T1000 (cell line): Measurements from ENCODE around the gene SAMD4B.

Experiments
- DNase-seq: peaks from one replicate; lab custom pipeline; 2025; ENCODE audit warnings: mixed read lengths; lab: John Stamatoyannopoulos, UW

The SAMD4B gene

GRCh38 chr19:39409208-39410016 is 67.2 kb downstream of the SAMD4B start:
- DNase-seq = peak; percentile 33

DNA sequence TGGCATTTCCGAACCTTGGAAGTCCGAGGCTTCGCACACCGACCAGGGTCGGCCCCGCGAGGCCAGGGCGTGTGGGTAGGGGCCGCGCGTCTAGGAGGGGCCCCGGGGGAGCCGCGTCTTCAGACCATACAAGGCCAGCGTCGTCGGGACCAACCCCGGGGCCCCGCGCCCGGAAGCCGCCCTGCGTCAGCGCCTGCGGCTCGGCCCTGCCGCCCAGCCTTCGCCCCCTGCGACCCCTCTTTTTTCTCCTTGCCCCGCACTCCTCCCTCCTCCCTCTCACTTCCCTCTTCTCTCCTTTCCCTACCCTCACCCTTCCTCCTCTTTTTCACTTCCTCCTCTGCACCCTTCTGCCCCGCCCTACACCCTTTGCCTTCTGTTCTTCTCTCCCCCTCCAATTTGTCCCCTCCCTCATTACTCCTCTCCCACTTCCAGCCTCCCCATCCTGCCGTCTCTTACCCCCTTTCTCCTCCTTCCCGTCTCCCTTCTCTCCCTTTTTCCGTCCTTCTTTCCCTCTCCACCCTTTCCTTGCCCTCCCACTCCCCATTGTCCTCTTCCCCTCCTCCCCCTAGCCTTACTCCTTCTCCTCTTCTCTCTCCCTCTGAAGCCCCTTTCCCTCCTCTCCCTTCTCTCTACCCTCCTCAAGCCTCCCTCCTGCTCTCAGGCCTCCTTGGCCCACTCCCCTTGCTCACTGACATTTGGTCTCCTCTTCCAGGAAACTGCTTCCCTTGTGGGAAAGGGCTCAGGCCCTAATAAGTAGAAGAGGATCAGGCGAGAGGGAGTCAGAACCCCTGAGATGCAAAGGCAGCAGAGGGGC is 68.0 kb downstream of the SAMD4B start:
- DNase-seq = peak; percentile 31

DNA sequence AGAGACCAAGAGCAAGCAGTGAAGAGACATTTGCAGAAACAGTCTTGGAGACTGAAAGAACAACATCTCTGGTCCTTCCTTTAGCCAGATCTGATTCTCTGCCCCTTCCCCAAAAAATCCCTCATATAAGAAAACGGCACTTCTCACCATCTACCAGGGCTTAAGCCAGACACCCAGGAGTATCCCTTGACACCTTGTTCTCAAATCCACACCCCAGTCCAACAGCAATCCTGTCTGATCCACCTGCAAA is 68.5 kb downstream of the SAMD4B start:
- DNase-seq = no peak

GRCh38 chr19:39411081-39411831 is 69.0 kb downstream of the SAMD4B start:
- no peak for DNase-seq

GRCh38 chr19:39411832-39412099 is 69.5 kb downstream of the SAMD4B start:
- peak; percentile 91 for DNase-seq

DNA sequence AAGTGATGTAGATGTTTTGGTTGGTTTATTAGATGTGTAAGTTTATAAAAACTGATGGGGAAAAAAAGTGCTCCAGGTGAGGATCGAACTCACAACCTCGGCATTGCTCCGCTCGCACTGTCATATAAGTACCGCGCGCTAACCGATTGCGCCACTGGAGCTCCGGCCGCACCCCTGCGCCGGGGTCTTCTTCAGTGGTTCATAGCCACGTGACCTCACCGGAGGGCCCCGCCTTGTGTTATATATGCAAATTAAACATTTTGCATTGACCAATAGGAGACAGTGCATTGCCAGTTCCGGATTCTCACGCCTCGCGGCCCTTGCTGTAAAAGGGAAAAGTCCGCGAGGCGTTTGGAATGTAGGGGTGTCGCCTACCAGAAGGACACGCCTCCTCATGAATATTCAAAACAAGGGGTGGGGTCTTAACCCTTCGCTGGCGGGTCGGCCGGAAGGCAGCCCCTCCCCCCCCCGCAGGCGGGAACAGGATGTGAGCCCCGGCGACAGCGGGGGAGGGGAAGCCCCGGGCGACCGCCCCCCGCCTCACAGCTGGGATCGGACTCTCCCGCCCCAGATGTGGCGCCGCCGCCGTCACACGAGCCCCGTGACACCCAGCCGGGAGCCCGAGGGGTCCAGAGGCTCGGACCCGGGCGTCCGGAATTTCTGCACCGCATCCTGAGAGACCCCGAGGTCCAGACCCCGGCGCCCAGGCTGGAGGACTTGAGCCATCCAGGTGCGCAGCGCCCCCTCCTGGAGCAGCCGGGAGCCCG is 70.1 kb downstream of the SAMD4B start, which contains the start of gene PLEKHG2:
Gene PLEKHG2, plus strand, starts transcription at position 570 of the 767 bp plus-strand sequence. CDS start 1,418 bp downstream, outside the sequence.
- DNase-seq = peak; percentile 98

GRCh38 chr19:39412867-39413271 is 70.6 kb downstream of the SAMD4B start:
- DNase-seq = no peak

GRCh38 chr19:39413272-39413910 is 71.2 kb downstream of the SAMD4B start:
- peak; percentile 46 for DNase-seq

GRCh38 chr19:39413911-39414608 is 71.8 kb downstream of the SAMD4B start:
- no peak for DNase-seq

- DNase-seq = no peak
Observed at GRCh38 chr19:39415111-39416046, 73.2 kb downstream of the SAMD4B start.

DNA sequence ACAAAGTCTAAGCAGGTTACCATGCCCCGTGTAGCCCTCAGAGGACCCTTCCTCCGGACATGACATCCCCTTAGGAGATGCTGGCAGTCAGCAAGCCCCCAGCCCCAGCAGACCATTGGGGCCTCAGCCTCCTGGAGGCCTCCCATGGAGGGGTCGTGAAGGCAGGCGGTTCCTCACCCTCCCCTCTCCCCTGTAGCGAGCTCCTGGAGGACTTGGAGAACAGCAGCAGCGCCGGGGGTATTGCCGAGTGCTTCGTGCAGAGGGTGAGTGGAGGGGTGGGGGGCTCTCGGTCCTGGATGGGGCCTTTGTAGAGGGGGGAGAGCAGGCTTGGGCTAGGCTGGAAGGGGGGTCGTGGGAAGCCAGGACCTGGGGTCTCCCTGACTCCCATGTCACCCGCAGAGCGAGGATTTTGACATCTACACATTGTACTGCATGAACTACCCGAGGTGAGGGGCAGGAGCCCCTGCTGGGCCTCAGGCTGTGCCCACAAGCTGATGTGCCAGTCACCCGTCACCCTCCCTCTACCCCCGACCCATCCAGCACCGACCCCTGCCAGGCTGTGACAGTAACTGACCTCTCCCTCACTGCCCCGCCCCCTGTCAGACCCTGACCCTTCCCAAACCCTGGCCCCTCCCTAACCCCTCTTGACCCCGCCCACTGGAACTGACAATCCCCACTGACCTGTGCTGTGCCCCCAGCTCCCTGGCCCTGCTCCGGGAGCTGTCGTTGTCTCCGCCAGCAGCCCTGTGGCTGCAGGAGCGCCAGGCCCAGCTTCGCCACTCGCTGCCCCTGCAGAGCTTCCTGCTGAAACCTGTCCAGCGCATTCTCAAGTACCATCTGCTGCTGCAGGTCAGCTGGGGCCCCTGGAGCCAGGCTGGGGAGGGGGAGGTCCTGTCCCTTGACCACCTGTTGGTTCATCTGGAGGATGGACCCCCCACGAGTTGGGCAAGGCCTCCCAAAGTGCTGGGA is 74.2 kb downstream of the SAMD4B start:
- DNase-seq = no peak

DNA sequence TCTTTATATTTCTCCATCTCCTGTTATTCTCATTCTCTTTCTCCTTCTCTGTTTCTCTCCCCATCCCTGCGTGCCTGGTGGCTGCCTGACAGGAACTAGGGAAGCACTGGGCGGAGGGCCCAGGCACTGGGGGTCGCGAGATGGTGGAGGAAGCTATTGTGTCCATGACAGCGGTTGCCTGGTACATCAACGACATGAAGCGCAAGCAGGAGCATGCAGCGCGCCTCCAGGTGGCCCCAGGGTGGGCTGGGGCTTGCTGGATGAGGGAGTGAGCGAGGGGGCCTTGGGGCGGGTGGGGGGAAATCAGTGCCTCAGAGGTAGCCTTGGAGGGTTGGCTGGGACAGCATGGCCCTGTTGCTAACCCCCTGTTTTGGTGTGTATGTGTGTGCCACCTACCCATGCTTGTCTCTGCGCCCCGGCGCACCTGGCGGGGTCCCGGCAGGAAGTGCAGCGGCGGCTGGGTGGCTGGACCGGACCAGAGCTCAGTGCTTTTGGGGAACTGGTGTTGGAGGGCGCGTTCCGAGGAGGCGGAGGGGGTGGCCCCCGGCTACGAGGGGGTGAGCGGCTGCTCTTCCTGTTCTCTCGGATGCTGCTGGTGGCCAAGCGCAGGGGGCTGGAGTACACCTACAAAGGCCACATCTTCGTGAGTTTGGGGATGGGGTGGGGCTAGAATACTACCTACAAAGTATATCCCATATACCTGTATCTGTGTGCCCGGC is 75.4 kb downstream of the SAMD4B start:
- no peak for DNase-seq

DNA sequence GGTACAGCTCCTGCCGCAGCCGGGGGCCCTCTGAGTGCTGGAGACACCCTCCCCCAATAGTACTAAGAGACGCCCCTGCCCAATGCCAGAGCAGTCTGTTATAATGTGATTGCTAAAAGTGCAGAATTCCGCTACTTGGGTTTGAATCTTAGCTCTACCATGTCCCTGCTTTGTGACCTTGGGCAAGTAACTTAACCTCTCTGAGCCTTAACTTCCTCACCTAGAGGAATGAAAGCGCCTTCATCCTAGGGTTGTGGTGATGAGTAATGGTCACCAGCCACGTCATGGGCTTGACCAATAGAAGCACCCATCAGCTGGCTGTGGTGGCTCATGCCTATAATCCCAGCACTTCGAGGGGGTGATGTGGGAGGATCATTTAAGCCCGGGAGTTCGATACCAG is 76.8 kb downstream of the SAMD4B start:
- no peak for DNase-seq

GRCh38 chr19:39420769-39421168 is 78.5 kb downstream of the SAMD4B start:
- no peak for DNase-seq

DNA sequence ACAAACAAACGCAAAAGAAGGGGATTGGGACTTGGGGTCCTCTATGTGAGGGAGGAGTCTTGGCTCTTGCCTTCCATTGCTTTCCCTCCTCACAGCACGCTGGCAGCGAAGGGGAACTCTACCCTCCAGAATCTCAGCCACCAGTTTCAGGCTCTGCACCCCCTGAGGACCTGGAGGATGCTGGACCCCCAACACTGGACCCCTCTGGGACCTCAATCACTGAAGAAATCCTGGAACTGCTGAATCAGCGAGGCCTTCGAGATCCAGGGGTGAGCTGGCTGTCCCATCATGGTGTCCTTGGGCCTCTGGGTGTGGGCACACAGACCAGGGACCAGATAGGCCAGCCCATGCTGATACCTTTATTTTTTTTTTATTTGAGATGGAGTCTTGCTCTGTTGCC is 79.8 kb downstream of the SAMD4B start:
- no peak for DNase-seq

DNA sequence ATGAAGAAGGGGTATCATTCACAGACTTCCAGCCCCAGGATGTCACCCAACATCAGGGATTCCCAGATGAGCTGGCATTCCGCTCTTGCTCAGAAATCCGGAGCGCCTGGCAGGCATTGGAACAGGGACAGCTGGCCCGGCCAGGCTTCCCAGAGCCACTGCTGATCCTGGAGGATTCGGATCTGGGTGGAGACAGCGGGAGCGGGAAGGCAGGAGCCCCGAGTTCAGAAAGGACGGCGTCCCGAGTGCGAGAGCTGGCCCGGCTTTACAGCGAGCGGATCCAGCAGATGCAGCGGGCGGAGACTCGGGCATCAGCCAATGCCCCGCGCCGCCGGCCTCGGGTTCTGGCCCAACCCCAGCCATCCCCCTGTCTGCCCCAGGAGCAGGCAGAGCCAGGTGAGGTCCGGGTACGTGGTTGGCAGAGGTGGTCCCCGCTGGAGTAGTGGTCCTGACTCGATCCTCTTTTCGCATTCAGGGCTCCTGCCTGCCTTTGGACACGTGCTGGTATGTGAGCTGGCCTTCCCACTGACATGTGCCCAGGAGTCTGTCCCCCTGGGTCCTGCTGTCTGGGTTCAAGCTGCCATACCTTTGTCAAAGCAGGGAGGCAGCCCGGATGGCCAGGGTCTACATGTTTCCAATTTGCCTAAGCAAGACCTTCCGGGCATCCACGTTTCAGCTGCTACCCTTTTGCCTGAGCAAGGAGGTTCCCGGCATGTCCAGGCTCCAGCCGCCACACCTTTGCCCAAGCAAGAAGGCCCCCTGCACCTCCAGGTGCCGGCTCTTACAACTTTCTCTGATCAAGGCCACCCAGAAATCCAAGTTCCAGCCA is 81.3 kb downstream of the SAMD4B start:
- no peak for DNase-seq

DNA sequence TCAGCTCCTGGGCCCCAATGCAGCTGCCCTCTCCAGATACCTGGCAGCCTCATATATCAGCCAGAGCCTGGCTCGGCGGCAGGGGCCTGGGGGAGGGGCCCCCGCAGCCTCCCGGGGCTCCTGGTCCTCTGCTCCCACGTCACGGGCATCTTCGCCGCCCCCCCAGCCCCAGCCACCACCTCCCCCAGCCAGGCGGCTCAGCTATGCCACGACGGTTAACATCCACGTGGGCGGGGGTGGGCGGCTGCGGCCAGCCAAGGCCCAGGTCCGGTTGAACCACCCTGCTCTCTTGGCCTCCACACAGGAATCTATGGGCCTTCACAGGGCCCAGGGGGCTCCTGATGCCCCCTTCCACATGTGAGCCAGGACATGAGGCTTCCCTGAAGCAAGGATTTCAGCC is 82.7 kb downstream of the SAMD4B start:
- DNase-seq = no peak
